H1 (cell line): ENCODE data around the gene DNAH10. TPM values are rescaled to one million over a fixed set of nuclear protein-coding genes. Genes with fewer than 3 reads are reported as not detected.

ENCODE experiments used
- CTCF ChIA-PET: fragments of 300-600 bp; sonication (Branson Sonifier 250); formaldehyde crosslinking; loops from one replicate; lab custom pipeline; 2021; ENCODE audit not compliant: partially characterized antibody; lab: Charles Lee
- POLR2A ChIA-PET: fragments of 300-600 bp; sonication (Branson Sonifier 250); formaldehyde crosslinking; loops from one replicate; lab custom pipeline; 2021; ENCODE audit warnings: inconsistent platforms; ENCODE audit not compliant: partially characterized antibody; lab: Charles Lee
- DNase-seq, 2 experiments: peaks; one replicate each; pipeline versions ENCODE4 v3.0.0 to v3.0.0-alpha.2; 2010 to 2022; ENCODE audit warnings: low spot score in 2 of 2, low read depth in 1 of 2, mixed read lengths in 1 of 2
- FAIRE-seq: peaks from 2 replicates; lab custom pipeline; 2011; peaks lifted over from hg19 to GRCh38; lab: Jason Lieb, UNC
- H2AFZ ChIP-seq: 2 replicates; pipeline ENCODE4 v1.8.1; 2012; ENCODE audit warnings: low read length, inconsistent platforms
- H2AK5ac ChIP-seq: 2 replicates; pipeline ENCODE4 v1.6.1; 2013; ENCODE audit warnings: low read depth, low read length
- H2BK120ac ChIP-seq: replicated peaks from 2 replicates; pipeline ENCODE3; 2013; ENCODE audit warnings: low read depth, low read length, inconsistent platforms
- H2BK12ac ChIP-seq: 2 replicates; pipeline ENCODE4 v1.6.1; 2013; ENCODE audit warnings: low read depth, low read length
- H2BK15ac ChIP-seq: 2 replicates; pipeline ENCODE4 v1.6.1; 2013; ENCODE audit warnings: low read length
- H2BK20ac ChIP-seq: 2 replicates; pipeline ENCODE4 v1.6.1; 2013; ENCODE audit warnings: low read length
- H2BK5ac ChIP-seq: 2 replicates; pipeline ENCODE4 v1.6.1; 2013; ENCODE audit warnings: low read depth, low read length
- H3K14ac ChIP-seq: 2 replicates; pipeline ENCODE4 v1.6.1; 2013; ENCODE audit warnings: inconsistent platforms; ENCODE audit not compliant: insufficient read length
- H3K18ac ChIP-seq: 2 replicates; pipeline ENCODE4 v1.6.1; 2013; ENCODE audit warnings: low read length; ENCODE audit errors: extremely low read depth
- H3K23ac ChIP-seq: 2 replicates; pipeline ENCODE4 v1.6.1; 2013; ENCODE audit warnings: inconsistent platforms; ENCODE audit not compliant: insufficient read length
- H3K23me2 ChIP-seq: 2 replicates; pipeline ENCODE4 v1.6.1; 2013; ENCODE audit warnings: low read depth, low read length
- H3K27ac ChIP-seq: 2 replicates; pipeline ENCODE4 v1.6.1; 2011; ENCODE audit warnings: low read depth, low read length, inconsistent platforms
- H3K27me3 ChIP-seq, 4 experiments: replicated peaks in 1 of 4; 1 replicate in 1 of 4; 2 replicates in 3 of 4; pipeline versions ENCODE4 v1.6.1 to v1.8.1; 2011 to 2013; ENCODE audit warnings: low read length in 3 of 4, mild to moderate bottlenecking in 3 of 4, inconsistent platforms in 2 of 4, mixed read lengths in 2 of 4, moderate library complexity in 1 of 4; ENCODE audit not compliant: control insufficient read depth in 3 of 4, insufficient read depth in 3 of 4; ENCODE audit errors: extremely low read depth in 1 of 4
- H3K36me3 ChIP-seq, 4 experiments: 2 replicates each; pipeline versions ENCODE4 v1.6.1 to v1.8.1; 2011 to 2013; ENCODE audit warnings: mild to moderate bottlenecking in 4 of 4, low read length in 3 of 4, moderate library complexity in 2 of 4, control low read depth in 1 of 4, inconsistent platforms in 1 of 4; ENCODE audit not compliant: insufficient read depth in 4 of 4, control insufficient read depth in 2 of 4
- H3K4ac ChIP-seq: replicated peaks from 2 replicates; pipeline ENCODE3; 2013; ENCODE audit warnings: low read length, low read depth, mixed read lengths, inconsistent platforms; ENCODE audit not compliant: insufficient read length
- H3K4me1 ChIP-seq, 4 experiments: replicated peaks in 1 of 4; 1 replicate in 1 of 4; 2 replicates in 3 of 4; pipeline versions ENCODE4 v1.6.1 to v1.8.1; 2011 to 2013; ENCODE audit warnings: low read length in 3 of 4, inconsistent platforms in 2 of 4, mixed read lengths in 1 of 4; ENCODE audit not compliant: insufficient read depth in 4 of 4, control insufficient read depth in 3 of 4
- H3K4me2 ChIP-seq, 2 experiments: 2 replicates each; pipeline versions ENCODE4 v1.6.1 to v1.8.1; 2011 to 2013; ENCODE audit warnings: low read depth in 2 of 2, low read length in 2 of 2, control low read depth in 1 of 2, inconsistent platforms in 1 of 2, mild to moderate bottlenecking in 1 of 2; ENCODE audit not compliant: insufficient read depth in 1 of 2
- H3K4me3 ChIP-seq, 4 experiments: fragments of 200-600, 300-600 bp in 1 of 4; sonication (generic), shearing (Covaris generic), sonication (Bioruptor Twin) in 1 of 4; 2 replicates each; pipeline versions ENCODE4 v1.5.1 to v1.8.1; 2011 to 2016; ENCODE audit warnings: low read length in 4 of 4, low read depth in 3 of 4, control low read depth in 2 of 4, inconsistent platforms in 2 of 4, mild to moderate bottlenecking in 2 of 4, mixed read lengths in 1 of 4, moderate library complexity in 1 of 4; ENCODE audit not compliant: insufficient read depth in 2 of 4; ENCODE audit errors: extremely low read depth in 1 of 4
- H3K56ac ChIP-seq: replicated peaks from 2 replicates; pipeline ENCODE3; 2013; ENCODE audit warnings: low read depth, mild to moderate bottlenecking, mixed read lengths, low read length, inconsistent platforms; ENCODE audit not compliant: insufficient read length
- H3K79me1 ChIP-seq: 2 replicates; pipeline ENCODE4 v1.6.1; 2013; ENCODE audit warnings: low read depth, low read length, control low read depth
- H3K79me2 ChIP-seq, 2 experiments: 2 replicates each; pipeline versions ENCODE4 v1.6.1 to v1.8.1; 2012 to 2013; ENCODE audit warnings: low read length in 2 of 2, mild to moderate bottlenecking in 2 of 2, inconsistent platforms in 1 of 2; ENCODE audit not compliant: insufficient read depth in 2 of 2, control insufficient read depth in 1 of 2
- H3K9ac ChIP-seq, 4 experiments: replicated peaks in 1 of 4; 1 replicate in 1 of 4; 2 replicates in 3 of 4; pipeline versions ENCODE4 v1.6.1 to v1.8.1; 2011 to 2013; ENCODE audit warnings: low read depth in 3 of 4, low read length in 3 of 4, control low read depth in 2 of 4, mild to moderate bottlenecking in 2 of 4, moderate library complexity in 2 of 4, inconsistent platforms in 1 of 4; ENCODE audit errors: extremely low read depth in 1 of 4
- H3K9me3 ChIP-seq, 2 experiments: 2 replicates each; pipeline versions ENCODE4 v1.6.1 to v1.8.1; 2012 to 2013; ENCODE audit warnings: mild to moderate bottlenecking in 2 of 2, moderate library complexity in 2 of 2, control low read depth in 1 of 2, inconsistent platforms in 1 of 2, low read depth in 1 of 2, low read length in 1 of 2, mixed read lengths in 1 of 2; ENCODE audit not compliant: insufficient read depth in 2 of 2
- H4K20me1 ChIP-seq, 2 experiments: replicated peaks in 1 of 2; 2 replicates each; pipeline versions ENCODE3 to v1.8.1; 2011 to 2013; ENCODE audit warnings: inconsistent platforms in 2 of 2, low read length in 2 of 2, mild to moderate bottlenecking in 1 of 2; ENCODE audit not compliant: insufficient read depth in 2 of 2, control insufficient read depth in 1 of 2
- H4K5ac ChIP-seq: 2 replicates; pipeline ENCODE4 v1.6.1; 2013; ENCODE audit warnings: low read length, low read depth, mixed read lengths, inconsistent platforms; ENCODE audit not compliant: insufficient read length
- H4K8ac ChIP-seq: 2 replicates; pipeline ENCODE4 v1.8.0; 2013; ENCODE audit warnings: mild to moderate bottlenecking, moderate library complexity, low read length, inconsistent platforms; ENCODE audit not compliant: insufficient read depth; ENCODE audit errors: extremely low read depth
- H4K91ac ChIP-seq: replicated peaks from 2 replicates; pipeline ENCODE3; 2013; ENCODE audit warnings: low read length, mixed read lengths, inconsistent platforms; ENCODE audit not compliant: insufficient read length
- EZH2 ChIP-seq: fragments of 200-600 bp; sonication (generic); IDR thresholded peaks from 2 replicates; pipeline ENCODE4 v1.7.1; 2012; ENCODE audit warnings: low read depth, mild to moderate bottlenecking, moderate library complexity, low read length, inconsistent platforms; ENCODE audit not compliant: severe bottlenecking
- HDAC2 ChIP-seq, 2 experiments: fragments of 300-600 bp in 1 of 2; sonication (generic) in 1 of 2; IDR thresholded peaks; 2 replicates each; pipeline ENCODE4 v1.6.1; 2011 to 2012; ENCODE audit warnings: low read depth in 2 of 2, low read length in 2 of 2, mild to moderate bottlenecking in 2 of 2, moderate library complexity in 2 of 2, borderline replicate concordance in 1 of 2, inconsistent platforms in 1 of 2
- JUN ChIP-seq: IDR thresholded peaks from 2 replicates; pipeline ENCODE4 v1.6.1; 2011; ENCODE audit warnings: low read depth, mild to moderate bottlenecking, improper control_type of control experiment, low read length
- RXRA ChIP-seq: IDR thresholded peaks from 2 replicates; pipeline ENCODE4 v1.6.1; 2011; ENCODE audit warnings: low read depth, mild to moderate bottlenecking, low read length, moderate library complexity; ENCODE audit not compliant: insufficient read depth
- SP4 ChIP-seq: IDR thresholded peaks from 2 replicates; pipeline ENCODE4 v1.6.1; 2012; ENCODE audit warnings: low read length, inconsistent platforms
- SRF ChIP-seq: IDR thresholded peaks from 2 replicates; pipeline ENCODE4 v1.6.1; 2011; ENCODE audit warnings: mild to moderate bottlenecking, low read depth, low read length, moderate library complexity
- WGBS, 2 experiments: shearing (Covaris generic) in 1 of 2; methylation state at CpG; one replicate each; pipeline versions ENCODE4 v1.1.6 to v1.1.7; 2013 to 2015; ENCODE audit warnings: low lambda C conversion rate in 2 of 2, mixed read lengths in 2 of 2, inconsistent platforms in 1 of 2, low coverage in 1 of 2, missing lambda C conversion rate in 1 of 2; ENCODE audit not compliant: insufficient replicate concordance in 2 of 2, insufficient coverage in 1 of 2, insufficient read length in 1 of 2; ENCODE audit errors: extremely low coverage in 1 of 2, missing lambda C conversion rate in 1 of 2; 5-methylcytosine and 5-hydroxymethylcytosine counted together
- polyA plus RNA-seq, 7 experiments: library from polyadenylated mRNA; depleted of rRNA in 3 of 7; stranded (reverse) in 5 of 7; unstranded in 2 of 7; fragments of >200 nt in 5 of 7; fragments of 200-250 nt in 2 of 7; gene quantifications; 1 replicate in 5 of 7; 2 replicates in 1 of 7; 4 replicates in 1 of 7; pipeline versions ENCODE4 v1.2.1 to v1.2.3, GENCODE V29; 2011 to 2013; ENCODE audit warnings: missing spikeins in 2 of 7, mixed read lengths in 2 of 7
- total RNA-seq: library from RNA; stranded (reverse); fragmentation: NEBNext Ultra II Directional; extraction: Animal tissue kit (Norgen Biotek cat#: 25700); gene quantifications from 2 replicates; pipeline ENCODE4 v1.2.1, GENCODE V29; 2021
- TF ChIP-seq, protein P1 (sequence below), 3 experiments: IDR thresholded peaks; 1 replicate in 2 of 3; 2 replicates in 1 of 3; pipeline versions ENCODE4 v1.5.1 to v1.6.1; 2011; ENCODE audit warnings: low read length in 3 of 3, mild to moderate bottlenecking in 3 of 3, inconsistent platforms in 2 of 3, low read depth in 1 of 3, moderate library complexity in 1 of 3; ENCODE audit not compliant: insufficient read depth in 1 of 3; ENCODE audit errors: control extremely low read depth in 1 of 3
- TF ChIP-seq, protein P2 (sequence below): IDR thresholded peaks from 2 replicates; pipeline ENCODE4 v1.6.1; 2012; ENCODE audit warnings: inconsistent platforms

DNAH10 gene
- total and polyA plus RNA-seq, 2 of the 8 experiments (the other 6 are each of a cell fraction or from before 2014, with no cell fraction given): 0.02 to 0.24 TPM

DNA sequence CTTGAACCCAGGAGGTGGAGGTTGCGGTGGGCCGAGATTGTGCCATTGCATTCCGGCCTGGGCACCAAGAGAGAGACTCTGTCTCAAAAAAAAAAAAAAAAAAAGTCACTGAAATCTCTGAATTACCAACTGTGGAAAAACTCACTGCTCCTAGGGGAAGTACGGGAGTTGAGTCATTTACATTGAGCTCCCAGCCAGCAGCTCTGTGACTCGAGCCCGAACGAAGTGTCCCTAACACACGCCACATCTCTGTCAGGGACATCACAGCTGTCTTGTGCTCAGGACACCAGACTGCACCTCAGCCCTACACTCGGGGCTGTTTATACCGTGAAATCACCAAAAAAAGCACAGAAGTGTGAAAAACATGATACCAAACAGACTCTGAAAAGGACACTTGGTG, 28.9 kb upstream of the DNAH10 start:
- H4K5ac ChIP-seq: no peak overlapping the region
- H3K27me3 ChIP-seq: no peaks in the 10 kb centered on the region
- H3K23me2 ChIP-seq: peaks cover 1% of the 10 kb centered on the region; the same call in 1 of the 2 replicates
- H3K56ac ChIP-seq: no peak overlapping the region
- H3K18ac ChIP-seq: no peak overlapping the region
- no peak overlapping the region for H3K27ac ChIP-seq
- no peak overlapping the region for H2AK5ac ChIP-seq
- no peak overlapping the region for H2BK5ac ChIP-seq
- H3K4me2 ChIP-seq: no peak overlapping the region
- no peaks in the 10 kb centered on the region for H3K79me2 ChIP-seq
- no peak overlapping the region for H3K9ac ChIP-seq
- no peak overlapping the region for H2BK20ac ChIP-seq
- DNase-seq (no peak), FAIRE-seq (no peak)
- no peaks in the 10 kb centered on the region; the same call in 1 of the 2 replicates for H3K79me1 ChIP-seq
- H3K36me3 ChIP-seq: peaks cover 28 to 83% (median 52%) of the 10 kb centered on the region in 4 experiments
- no peak overlapping the region for H4K8ac ChIP-seq
- H3K4ac ChIP-seq: no peak overlapping the region
- no peak overlapping the region for H2BK120ac ChIP-seq
- no peak overlapping the region for H2BK15ac ChIP-seq
- ChIA-PET CTCF (no interaction called here), POLR2A (interaction anchor here (0.6 to 1.4 kb wide), 2 partner anchors 17 to 416 kb away, joined by 4 to 5 read pairs; no protein-coding TSS in a partner anchor)
- no peaks in the 10 kb centered on the region for H3K4me1 ChIP-seq
- H2BK12ac ChIP-seq: no peak overlapping the region
- H2AFZ ChIP-seq: no peak overlapping the region
- H4K91ac ChIP-seq: no peak overlapping the region
- H4K20me1 ChIP-seq: peaks cover 3 to 7% of the 10 kb centered on the region in 2 experiments
- 88% methylated on average over 10 of the region's 10 CpGs; no CpG with 5 or more reads in 1 of the 2 experiments for WGBS, 2 experiments
- no peak overlapping the region for H3K4me3 ChIP-seq
- no peak overlapping the region for H3K14ac ChIP-seq
- H3K9me3 ChIP-seq: no peaks in the 10 kb centered on the region
- no peak overlapping the region for H3K23ac ChIP-seq
- TF ChIP-seq, protein P1, sequence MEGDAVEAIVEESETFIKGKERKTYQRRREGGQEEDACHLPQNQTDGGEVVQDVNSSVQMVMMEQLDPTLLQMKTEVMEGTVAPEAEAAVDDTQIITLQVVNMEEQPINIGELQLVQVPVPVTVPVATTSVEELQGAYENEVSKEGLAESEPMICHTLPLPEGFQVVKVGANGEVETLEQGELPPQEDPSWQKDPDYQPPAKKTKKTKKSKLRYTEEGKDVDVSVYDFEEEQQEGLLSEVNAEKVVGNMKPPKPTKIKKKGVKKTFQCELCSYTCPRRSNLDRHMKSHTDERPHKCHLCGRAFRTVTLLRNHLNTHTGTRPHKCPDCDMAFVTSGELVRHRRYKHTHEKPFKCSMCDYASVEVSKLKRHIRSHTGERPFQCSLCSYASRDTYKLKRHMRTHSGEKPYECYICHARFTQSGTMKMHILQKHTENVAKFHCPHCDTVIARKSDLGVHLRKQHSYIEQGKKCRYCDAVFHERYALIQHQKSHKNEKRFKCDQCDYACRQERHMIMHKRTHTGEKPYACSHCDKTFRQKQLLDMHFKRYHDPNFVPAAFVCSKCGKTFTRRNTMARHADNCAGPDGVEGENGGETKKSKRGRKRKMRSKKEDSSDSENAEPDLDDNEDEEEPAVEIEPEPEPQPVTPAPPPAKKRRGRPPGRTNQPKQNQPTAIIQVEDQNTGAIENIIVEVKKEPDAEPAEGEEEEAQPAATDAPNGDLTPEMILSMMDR (IDR thresholded peaks at IDR 0.05; ENCODE audit: control extremely low read depth in 1 of 3, insufficient read depth in 1 of 3, low read depth in 1 of 3, low read length in 3 of 3): no peak
- TF ChIP-seq, protein P2, sequence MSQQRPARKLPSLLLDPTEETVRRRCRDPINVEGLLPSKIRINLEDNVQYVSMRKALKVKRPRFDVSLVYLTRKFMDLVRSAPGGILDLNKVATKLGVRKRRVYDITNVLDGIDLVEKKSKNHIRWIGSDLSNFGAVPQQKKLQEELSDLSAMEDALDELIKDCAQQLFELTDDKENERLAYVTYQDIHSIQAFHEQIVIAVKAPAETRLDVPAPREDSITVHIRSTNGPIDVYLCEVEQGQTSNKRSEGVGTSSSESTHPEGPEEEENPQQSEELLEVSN: no peak
- TF ChIP-seq SRF (no peak), RXRA (no peak), HDAC2 (IDR thresholded peaks at IDR 0.05; ENCODE audit: borderline replicate concordance in 1 of 2, low read depth in 2 of 2, low read length in 2 of 2) (no peak), SP4 (no peak), JUN (no peak), EZH2 (no peak)
